HCEC 1CT (cell line): ENCODE data around the gene RASSF8.

ENCODE experiments used
- DNase-seq: peaks from one replicate; pipeline ENCODE4 v3.0.0-alpha.2; 2017

Gene RASSF8

GRCh38 chr12:25962932-25963525, 4.5 kb downstream of the RASSF8 start:
- DNase-seq, result peak; percentile 18

- no peak for DNase-seq
Observed at GRCh38 chr12:25965682-25966081, 7.2 kb downstream of the RASSF8 start.

- no peak for DNase-seq
Observed at GRCh38 chr12:25970082-25970481, 11.6 kb downstream of the RASSF8 start.

GRCh38 chr12:25970916-25971653, 12.6 kb downstream of the RASSF8 start:
- DNase-seq, result no peak

GRCh38 chr12:25971654-25972041, 13.2 kb downstream of the RASSF8 start:
- no peak for DNase-seq

- peak; percentile 67 for DNase-seq
Observed at GRCh38 chr12:25972783-25973182, 14.3 kb downstream of the RASSF8 start.

GRCh38 chr12:25975179-25975578, 16.7 kb downstream of the RASSF8 start:
- no peak for DNase-seq

GRCh38 chr12:25975682-25976081, 17.2 kb downstream of the RASSF8 start:
- no peak for DNase-seq

- no peak for DNase-seq
Observed at GRCh38 chr12:25976289-25976688, 17.8 kb downstream of the RASSF8 start.

GRCh38 chr12:25977047-25977446, 18.6 kb downstream of the RASSF8 start:
- DNase-seq, result peak; percentile 85

- DNase-seq, result no peak
Observed at GRCh38 chr12:25979059-25979458, 20.6 kb downstream of the RASSF8 start.

GRCh38 chr12:25979563-25979962, 21.1 kb downstream of the RASSF8 start:
- DNase-seq, result peak; percentile 35

GRCh38 chr12:25980035-25980434, 21.6 kb downstream of the RASSF8 start:
- DNase-seq, result no peak

- no peak for DNase-seq
Observed at GRCh38 chr12:25981597-25981996, 23.1 kb downstream of the RASSF8 start.

GRCh38 chr12:25982416-25982815, 23.9 kb downstream of the RASSF8 start:
- DNase-seq, result no peak

- no peak for DNase-seq
Observed at GRCh38 chr12:25983625-25984024, 25.1 kb downstream of the RASSF8 start.

- DNase-seq, result no peak
Observed at GRCh38 chr12:25984759-25985158, 26.3 kb downstream of the RASSF8 start.

- DNase-seq, result no peak
Observed at GRCh38 chr12:25985316-25986175, 27.1 kb downstream of the RASSF8 start.

GRCh38 chr12:25986180-25986579, 27.7 kb downstream of the RASSF8 start:
- DNase-seq, result no peak

- no peak for DNase-seq
Observed at GRCh38 chr12:25988505-25988904, 30.0 kb downstream of the RASSF8 start.

GRCh38 chr12:25990495-25990894, 32.0 kb downstream of the RASSF8 start:
- DNase-seq, result no peak

- DNase-seq, result no peak
Observed at GRCh38 chr12:25992026-25992782, 33.7 kb downstream of the RASSF8 start.
